Loucy (cell line): ENCODE measurements around the gene VMP1.

Source experiments
- H2AFZ ChIP-seq: fragments of 200-600 bp; sonication (generic); 2 replicates; pipeline ENCODE4 v1.6.0; 2016; ENCODE audit warnings: antibody characterized with exemption, mild to moderate bottlenecking, low read length, moderate library complexity
- H3F3A ChIP-seq: fragments of 200-600 bp; 2 replicates; pipeline ENCODE4 v1.6.0; 2016; ENCODE audit warnings: antibody characterized with exemption, low read depth, mild to moderate bottlenecking
- H3K27me3 ChIP-seq: fragments of 200-600 bp; sonication (generic); 2 replicates; pipeline ENCODE4 v1.6.1; 2014; ENCODE audit warnings: low read length, mild to moderate bottlenecking; ENCODE audit not compliant: insufficient read depth, poor library complexity, severe bottlenecking
- H3K36me3 ChIP-seq: fragments of 200-600 bp; sonication (generic); 2 replicates; pipeline ENCODE4 v1.6.1; 2016; ENCODE audit warnings: low read length; ENCODE audit not compliant: insufficient read depth
- H3K4me1 ChIP-seq: fragments of 200-600 bp; sonication (generic); 2 replicates; pipeline ENCODE4 v1.5.1; 2014; ENCODE audit warnings: low read length, mild to moderate bottlenecking; ENCODE audit not compliant: insufficient read depth, poor library complexity, severe bottlenecking
- H3K4me2 ChIP-seq: fragments of 200-600 bp; sonication (generic); 2 replicates; pipeline ENCODE4 v1.6.0; 2014; ENCODE audit warnings: antibody characterized with exemption, low read length, low read depth, mild to moderate bottlenecking; ENCODE audit not compliant: poor library complexity, severe bottlenecking
- H3K4me3 ChIP-seq: fragments of 200-600 bp; sonication (generic); 2 replicates; pipeline ENCODE4 v1.5.1; 2014; ENCODE audit warnings: low read length, mild to moderate bottlenecking, mixed read lengths; ENCODE audit not compliant: poor library complexity, severe bottlenecking
- H3K79me2 ChIP-seq: fragments of 200-600 bp; sonication (generic); 2 replicates; pipeline ENCODE4 v1.6.1; 2014; ENCODE audit warnings: low read length; ENCODE audit not compliant: insufficient read depth
- H3K9ac ChIP-seq: fragments of 200-600 bp; sonication (generic); 2 replicates; pipeline ENCODE4 v1.6.0; 2014; ENCODE audit warnings: mild to moderate bottlenecking, low read depth, low read length, moderate library complexity; ENCODE audit not compliant: poor library complexity, severe bottlenecking
- H3K9me2 ChIP-seq: fragments of 200-600 bp; sonication (generic); replicated peaks from 2 replicates; pipeline ENCODE4 v1.6.1; 2016; ENCODE audit warnings: low read depth, low read length, mixed read lengths
- H3K9me3 ChIP-seq: fragments of 200-600 bp; sonication (generic); 2 replicates; pipeline ENCODE4 v1.6.1; 2014; ENCODE audit warnings: mild to moderate bottlenecking, antibody characterized with exemption, low read length, low read depth; ENCODE audit not compliant: insufficient read depth
- H4K20me1 ChIP-seq: fragments of 200-600 bp; sonication (generic); 2 replicates; pipeline ENCODE4 v1.6.0; 2014; ENCODE audit warnings: antibody characterized with exemption, low read length, mild to moderate bottlenecking; ENCODE audit not compliant: insufficient read depth, poor library complexity, severe bottlenecking
- CTCF ChIP-seq: fragments of 200-600 bp; sonication (generic); conservative IDR thresholded peaks from 2 replicates; pipeline ENCODE4 v1.5.1; 2014; ENCODE audit warnings: mild to moderate bottlenecking, antibody characterized with exemption, low read length
- EZH2phosphoT487 ChIP-seq: fragments of 200-600 bp; IDR thresholded peaks from 2 replicates; pipeline ENCODE4 v1.6.1; 2018; ENCODE audit warnings: antibody characterized with exemption, mild to moderate bottlenecking, moderate library complexity, borderline replicate concordance

VMP1 gene

GRCh38 chr17:59719526-59719925 is 12.1 kb downstream of the VMP1 start:
- Histone ChIP-seq H4K20me1 (peaks cover 15% of the 10 kb centered on the region), H3K27me3 (no peaks in the 10 kb centered on the region), H3K36me3 (no peaks in the 10 kb centered on the region), H3K4me2 (no peak overlapping the region), H3K9me2 (no peaks in the 10 kb centered on the region), H3F3A (no peaks in the 10 kb centered on the region), H3K4me1 (peaks cover 11% of the 10 kb centered on the region), H3K4me3 (no peak overlapping the region), H2AFZ (no peak overlapping the region), H3K9ac (no peak overlapping the region), H3K79me2 (peaks cover 93% of the 10 kb centered on the region), H3K9me3 (no peaks in the 10 kb centered on the region)
- TF ChIP-seq CTCF: no peak
- TF ChIP-seq EZH2phosphoT487: no peak

GRCh38 chr17:59722623-59723022 is 15.2 kb downstream of the VMP1 start:
- Histone ChIP-seq H3K36me3 (no peaks in the 10 kb centered on the region), H3K9me2 (no peaks in the 10 kb centered on the region), H3K9me3 (no peaks in the 10 kb centered on the region), H3K9ac (no peak overlapping the region), H4K20me1 (peaks cover 11% of the 10 kb centered on the region), H3F3A (no peaks in the 10 kb centered on the region), H3K27me3 (no peaks in the 10 kb centered on the region), H3K4me2 (no peak overlapping the region), H3K79me2 (peaks cover 77% of the 10 kb centered on the region), H3K4me3 (no peak overlapping the region), H3K4me1 (peaks cover 11% of the 10 kb centered on the region), H2AFZ (no peak overlapping the region)
- no peak for TF ChIP-seq CTCF
- TF ChIP-seq EZH2phosphoT487: no peak

- Histone ChIP-seq H3K79me2 (peaks cover 77% of the 10 kb centered on the region), H3K4me3 (no peak overlapping the region), H3K9ac (no peak overlapping the region), H3F3A (no peaks in the 10 kb centered on the region), H4K20me1 (peaks cover 11% of the 10 kb centered on the region), H3K9me3 (no peaks in the 10 kb centered on the region), H3K36me3 (no peaks in the 10 kb centered on the region), H3K27me3 (no peaks in the 10 kb centered on the region), H3K4me1 (peaks cover 11% of the 10 kb centered on the region), H3K4me2 (no peak overlapping the region), H3K9me2 (no peaks in the 10 kb centered on the region), H2AFZ (no peak overlapping the region)
- TF ChIP-seq CTCF (no peak), EZH2phosphoT487 (no peak)
Observed at GRCh38 chr17:59723041-59723440, 15.6 kb downstream of the VMP1 start.
